GM18519 (cell line): ENCODE data around the gene BTN2A1.
"Not testable (repeated sequence)": the region's sequence is repeated elsewhere in the genome, so short reads cannot be mapped to it uniquely, and the experiment has no call there.

ENCODE experiments used
- ATAC-seq: cut with Tn5 transposase; IDR thresholded peaks from one replicate; pipeline ENCODE4 v1.9.1; 2021; ENCODE audit warnings: mild to moderate bottlenecking, moderate library complexity; ENCODE audit not compliant: unreplicated experiment, low FRiP score

The BTN2A1 gene

DNA sequence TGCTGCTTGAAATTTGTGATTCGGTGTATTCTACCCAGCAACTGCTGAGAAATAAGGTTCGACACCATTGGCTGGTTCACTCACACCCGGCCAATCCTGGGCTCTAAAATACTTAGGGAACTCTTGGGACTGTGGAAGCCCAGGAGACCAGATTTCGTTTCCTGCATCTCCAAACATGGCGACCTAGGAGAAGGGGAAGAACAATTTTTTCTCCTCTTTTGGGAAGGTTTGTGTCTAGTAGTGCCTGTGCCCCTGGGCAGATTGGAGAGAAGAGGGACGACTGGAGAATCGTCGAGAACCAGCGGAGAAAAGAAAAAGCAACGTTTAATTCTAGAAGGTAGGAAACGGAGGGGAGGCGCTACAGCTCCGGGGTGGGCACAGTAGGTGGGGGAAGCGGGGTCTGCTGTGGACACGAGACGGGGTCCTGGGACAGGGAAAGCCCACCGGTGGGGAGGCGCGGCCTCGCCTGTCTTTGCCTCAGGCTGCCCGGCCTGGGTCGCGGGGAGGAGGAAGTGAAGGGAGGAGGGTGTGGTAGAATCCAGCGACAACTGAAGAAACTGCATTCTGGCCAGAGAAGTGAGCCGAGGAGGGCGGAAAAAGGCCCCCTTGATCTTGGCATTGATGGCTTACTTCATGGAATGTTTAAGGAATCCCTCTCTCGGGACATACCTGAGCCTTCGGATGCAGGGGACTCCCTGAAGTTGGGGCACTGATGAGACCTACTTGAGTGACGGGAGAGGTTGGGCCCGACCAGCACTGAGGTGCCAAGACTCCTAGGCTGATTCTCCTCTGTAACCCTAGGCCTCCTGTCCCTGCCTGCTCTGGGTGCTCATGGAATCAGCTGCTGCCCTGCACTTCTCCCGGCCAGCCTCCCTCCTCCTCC is at the start of gene BTN2A1:
Gene BTN2A1 (plus strand): TSS at position 150 of the 883 bp plus-strand sequence. CDS start 682 bp downstream, at position 832.
- ATAC-seq: peak; percentile 76

DNA sequence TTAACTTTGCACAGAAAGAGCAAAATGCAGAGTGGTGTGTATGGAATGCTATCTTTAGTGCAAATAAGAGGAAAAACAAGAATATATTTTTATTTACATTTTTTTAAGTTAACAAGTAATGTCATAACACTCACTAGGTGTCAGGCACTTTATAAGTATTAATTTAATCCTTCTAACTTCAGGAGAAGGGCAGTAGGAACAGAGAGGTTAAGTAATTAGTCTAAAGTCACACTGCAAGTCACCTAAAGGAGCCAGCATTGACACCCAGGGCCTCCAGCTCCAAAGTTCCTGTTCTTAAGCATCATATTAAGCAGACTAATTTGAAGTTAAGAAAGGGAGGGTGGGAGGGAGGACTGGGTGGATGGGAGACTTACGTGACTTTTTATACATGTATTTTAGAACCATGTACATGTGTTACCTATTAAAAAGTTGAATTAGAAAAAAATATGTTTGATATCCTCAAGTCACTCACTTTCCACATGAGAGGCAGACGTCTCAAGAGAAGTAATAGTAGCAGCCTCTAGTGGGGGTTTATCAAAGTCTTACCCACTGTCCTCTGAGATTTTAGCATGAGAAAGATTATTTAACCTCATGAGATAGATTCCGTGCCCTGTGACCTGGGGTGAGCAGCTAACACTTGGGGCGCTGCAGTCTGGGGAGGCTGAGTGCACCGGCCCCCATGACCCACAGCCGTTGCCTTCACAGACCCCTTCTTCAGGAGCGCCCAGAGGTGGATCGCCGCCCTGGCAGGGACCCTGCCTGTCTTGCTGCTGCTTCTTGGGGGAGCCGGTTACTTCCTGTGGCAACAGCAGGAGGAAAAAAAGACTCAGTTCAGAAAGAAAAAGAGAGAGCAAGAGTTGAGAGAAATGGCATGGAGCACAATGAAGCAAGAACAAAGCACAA is 48.7 kb upstream of the BTN2A1 start:
- no peak for ATAC-seq

DNA sequence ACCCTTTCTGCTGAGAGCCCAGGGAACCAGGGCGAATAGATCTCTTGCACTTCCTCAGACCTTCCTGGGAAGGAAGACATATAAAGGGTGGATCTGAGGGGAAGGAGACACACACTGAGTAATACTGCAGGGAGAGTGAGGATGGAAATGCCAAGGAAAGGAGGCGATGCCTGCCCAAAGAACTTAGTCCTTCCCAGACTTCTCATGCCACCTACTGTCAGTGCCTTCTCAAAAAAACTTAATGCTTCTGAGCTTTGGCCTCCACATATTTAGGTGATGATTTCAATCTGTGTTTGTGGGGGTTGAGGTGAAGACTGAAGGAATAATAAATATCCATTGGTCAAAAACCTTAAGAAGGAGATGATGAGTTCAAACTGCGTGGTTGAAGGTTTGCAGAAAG is 46.0 kb upstream of the BTN2A1 start:
- ATAC-seq: no peak

DNA sequence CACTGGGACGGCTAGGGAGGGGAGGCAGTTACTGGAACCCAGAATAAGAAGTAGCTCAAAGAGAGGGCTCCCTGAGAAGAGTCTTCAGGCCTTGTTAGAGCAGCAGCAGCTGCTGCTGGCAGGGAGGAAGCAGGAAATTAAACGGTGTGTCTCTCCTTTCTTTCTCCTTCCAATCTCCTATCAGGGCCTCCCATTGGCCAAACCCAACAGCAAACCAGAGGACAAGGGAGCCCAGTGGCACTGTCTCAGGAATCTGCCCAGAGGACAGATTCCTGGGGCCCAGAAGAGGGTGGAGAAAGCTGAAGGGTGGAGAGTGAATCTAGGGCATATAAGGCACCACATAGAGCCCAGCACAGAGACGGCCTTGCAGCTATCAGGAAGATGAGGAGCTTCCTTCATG is 45.5 kb upstream of the BTN2A1 start:
- ATAC-seq: no peak

DNA sequence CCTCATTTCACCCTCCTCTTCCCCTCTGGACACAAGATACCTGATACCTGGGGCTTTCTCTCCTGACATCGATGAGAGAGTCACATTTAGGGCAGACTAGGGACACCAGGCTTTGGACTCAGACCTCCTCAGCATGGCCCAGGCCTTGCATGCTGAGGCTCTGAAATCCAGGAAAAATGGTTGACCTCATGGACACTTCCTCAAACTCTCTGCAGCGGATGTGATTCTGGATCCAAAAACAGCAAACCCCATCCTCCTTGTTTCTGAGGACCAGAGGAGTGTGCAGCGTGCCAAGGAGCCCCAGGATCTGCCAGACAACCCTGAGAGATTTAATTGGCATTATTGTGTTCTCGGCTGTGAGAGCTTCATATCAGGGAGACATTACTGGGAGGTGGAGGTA is 44.8 kb upstream of the BTN2A1 start:
- no peak for ATAC-seq

DNA sequence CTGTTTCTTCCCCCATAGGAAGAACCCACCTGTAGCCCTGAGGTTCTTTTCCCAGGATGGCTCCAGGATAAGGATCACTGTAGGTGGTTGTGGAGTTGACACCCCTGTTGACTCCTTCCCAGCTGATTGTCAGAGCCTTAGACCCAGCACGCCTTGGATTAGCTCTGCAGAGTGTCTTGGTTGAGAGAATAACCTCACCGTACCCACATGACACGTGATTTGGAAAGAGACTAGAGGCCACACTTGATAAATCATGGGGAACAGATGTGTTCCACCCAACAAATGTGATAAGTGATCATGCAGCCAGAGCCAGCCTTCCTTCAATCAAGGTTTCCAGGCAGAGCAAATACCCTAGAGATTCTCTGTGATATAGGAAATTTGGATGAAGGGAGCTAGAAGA is 43.5 kb upstream of the BTN2A1 start:
- no peak for ATAC-seq

DNA sequence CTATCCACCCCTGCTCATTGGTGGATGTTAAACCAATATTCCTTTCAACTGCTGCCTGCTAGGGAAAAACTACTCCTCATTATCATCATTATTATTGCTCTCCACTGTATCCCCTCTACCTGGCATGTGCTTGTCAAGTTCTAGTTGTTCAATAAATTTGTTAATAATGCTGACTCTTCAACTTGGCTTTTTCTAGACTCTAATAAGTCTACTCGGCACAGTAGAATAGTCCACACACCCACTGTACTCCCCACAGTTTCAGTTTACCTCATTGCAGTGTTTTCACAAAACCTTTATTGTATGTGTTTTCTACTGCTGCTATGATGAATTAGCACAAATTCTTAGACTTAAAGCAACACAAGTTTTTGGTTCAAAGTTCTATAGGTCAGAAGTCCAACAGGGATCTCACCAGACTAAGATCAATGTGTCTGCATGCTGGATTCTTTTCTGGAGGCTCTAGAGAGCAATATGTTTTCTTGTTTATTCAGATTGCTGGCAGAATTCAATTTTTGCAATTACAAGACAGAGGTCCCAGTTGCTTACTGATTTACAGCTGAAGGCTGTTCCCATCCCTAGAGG is 42.6 kb upstream of the BTN2A1 start:
- no peak for ATAC-seq

DNA sequence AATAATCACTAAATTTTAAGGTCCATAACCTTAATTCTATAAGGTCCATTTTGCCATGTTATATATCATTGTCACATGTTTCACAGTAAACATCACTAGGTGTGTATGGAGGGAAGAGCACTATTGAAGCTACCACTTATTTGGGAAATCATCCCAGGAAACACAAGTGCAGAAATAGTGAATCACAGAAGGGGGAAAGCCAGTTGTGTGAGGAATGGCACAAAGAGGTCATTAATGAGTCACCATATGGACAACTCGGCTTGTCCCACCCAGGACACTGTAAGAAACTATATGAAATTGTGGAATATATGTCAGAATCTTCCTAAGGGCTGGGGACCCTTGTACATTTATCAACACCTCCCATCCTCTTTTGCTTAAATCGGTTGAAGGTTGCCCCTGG is 42.0 kb upstream of the BTN2A1 start:
- no peak for ATAC-seq

DNA sequence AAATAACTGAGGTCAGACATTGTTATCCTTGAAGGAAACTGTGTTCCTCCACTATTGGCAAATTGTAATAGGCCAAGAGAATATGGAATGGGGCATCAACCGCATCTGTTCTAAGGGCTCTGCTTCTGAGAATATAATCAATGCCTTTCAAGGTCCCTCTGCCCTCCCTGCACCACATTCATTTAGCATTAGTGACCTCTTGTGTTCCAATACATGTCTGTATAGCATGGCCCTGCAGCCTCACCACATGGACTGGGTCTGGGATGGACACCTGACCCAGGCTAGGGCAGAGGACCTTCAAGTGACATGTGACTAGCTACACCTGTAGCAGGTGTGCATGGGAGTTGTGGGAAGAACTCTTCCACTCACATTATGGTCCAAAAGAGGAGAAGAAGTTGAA is 41.5 kb upstream of the BTN2A1 start:
- no peak for ATAC-seq

DNA sequence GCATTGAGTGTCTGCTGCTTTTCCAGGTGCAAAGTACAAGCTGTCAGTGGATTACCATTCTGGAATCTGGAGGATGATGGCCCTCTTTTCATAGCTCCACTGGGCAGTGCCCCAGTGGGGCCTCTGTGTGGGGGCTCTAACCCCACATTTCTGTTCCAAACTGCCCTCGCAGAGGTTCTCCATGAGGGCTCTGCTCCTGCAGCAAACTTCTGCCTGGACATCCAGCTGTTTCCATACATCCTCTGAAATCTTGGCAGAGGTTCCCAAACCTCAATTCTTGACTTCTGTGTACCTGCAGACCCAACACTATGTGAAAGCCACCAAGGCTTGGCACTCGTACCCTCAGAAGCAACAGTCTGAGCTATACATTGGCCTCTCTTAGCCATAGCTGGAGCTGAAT is 39.7 kb upstream of the BTN2A1 start:
- ATAC-seq: not testable (repeated sequence)

DNA sequence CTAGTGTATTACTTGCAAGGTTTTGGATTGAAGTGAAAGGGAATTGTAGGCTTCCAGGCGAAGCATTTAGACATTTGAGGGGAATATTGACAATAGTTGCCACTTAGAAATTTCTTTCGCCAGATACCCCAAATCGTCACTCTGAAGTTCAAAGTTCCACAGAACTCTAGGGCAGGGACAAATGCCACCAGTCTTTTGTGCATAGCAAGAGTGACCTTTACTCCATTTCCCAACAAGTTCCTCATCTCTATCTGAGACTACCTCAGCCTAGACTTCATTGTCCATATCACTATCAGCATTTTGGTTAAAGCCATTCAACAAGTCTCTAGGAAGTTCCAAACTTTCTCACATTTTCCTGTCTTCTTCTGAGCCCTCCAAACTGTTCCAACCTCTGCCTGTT is 39.0 kb upstream of the BTN2A1 start:
- ATAC-seq: not testable (repeated sequence)

DNA sequence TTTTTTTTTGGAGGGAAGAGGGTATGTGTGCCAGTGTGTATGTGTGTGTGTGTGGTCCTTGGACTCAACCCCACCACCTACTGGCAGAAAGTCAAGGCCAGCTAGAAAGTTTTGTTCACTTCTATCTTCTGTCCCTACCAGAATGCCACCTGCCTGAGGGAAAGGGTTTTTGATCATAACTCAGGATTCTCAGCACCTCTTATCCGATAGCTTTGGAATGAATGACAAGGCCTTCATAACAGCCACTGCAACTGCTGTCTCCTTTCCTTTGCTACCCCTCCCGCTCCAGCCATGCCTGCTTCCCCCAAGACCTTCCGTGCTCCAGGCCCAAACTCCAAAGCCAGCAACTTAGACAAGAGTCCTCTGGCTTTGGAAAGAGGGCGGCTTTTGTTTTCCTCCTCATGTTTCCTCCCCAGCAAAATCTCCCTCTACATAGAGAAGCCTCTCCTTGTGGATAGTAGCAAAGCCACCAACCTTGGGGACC is 37.0 kb upstream of the BTN2A1 start:
- no peak for ATAC-seq

DNA sequence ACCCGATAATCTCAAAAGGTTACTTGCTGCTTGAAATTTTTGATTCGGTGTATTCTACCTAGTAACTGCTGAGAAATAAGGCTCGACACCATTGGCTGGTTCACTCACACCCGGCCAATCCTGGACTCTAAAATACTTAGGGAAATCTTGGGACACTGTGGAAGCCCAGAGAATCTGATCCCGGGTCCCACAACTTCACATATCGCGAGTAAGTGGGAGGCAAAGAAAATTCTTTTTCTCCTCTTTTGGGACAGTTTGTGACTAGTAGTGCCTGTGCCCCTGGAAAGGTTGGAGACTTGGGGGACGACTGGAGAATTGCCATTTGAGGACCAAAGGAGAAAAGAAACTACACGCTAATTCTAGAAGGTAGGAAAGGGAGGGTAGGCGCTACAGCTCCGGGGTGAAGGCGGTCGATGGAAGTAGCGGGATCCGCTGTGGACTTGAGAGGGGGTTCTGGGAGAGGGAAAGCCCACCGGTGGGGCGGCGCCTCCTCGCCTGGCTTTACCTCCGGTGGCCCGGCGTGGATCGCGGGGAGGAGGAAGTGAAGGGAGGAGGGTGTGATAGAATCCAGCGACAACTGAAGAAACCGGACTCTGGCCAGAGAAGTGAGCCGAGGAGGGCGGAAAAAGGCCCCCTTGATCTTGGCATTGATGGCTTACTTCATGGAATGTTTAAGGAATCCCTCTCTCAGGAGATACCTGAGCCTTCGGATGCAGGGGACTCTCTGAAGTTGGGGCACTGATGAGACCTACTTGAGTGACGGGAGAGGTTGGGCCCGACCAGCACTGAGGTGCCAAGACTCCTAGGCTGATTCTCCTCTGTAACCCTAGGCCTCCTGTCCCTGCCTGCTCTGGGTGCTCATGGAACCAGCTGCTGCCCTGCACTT is 36.3 kb upstream of the BTN2A1 start:
- ATAC-seq: peak; percentile 76

DNA sequence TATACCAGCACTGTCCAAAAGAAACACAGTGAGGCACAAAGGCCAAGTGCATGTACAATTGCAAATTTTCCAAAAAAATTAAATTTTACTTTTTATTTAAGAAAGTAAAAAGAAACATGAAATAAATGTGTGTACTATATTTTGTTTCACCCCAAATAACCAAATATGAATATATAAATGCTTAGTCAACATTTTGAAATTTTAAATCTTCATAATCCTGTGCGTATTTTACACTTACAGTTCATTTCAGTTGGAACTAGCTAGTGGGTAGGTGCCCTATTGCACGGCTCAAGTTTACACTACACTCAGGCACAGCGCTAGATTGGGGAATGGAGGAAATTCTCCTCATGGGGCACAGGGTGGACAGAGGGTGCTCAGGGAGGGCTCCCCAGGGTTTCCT is 35.4 kb upstream of the BTN2A1 start:
- no peak for ATAC-seq

DNA sequence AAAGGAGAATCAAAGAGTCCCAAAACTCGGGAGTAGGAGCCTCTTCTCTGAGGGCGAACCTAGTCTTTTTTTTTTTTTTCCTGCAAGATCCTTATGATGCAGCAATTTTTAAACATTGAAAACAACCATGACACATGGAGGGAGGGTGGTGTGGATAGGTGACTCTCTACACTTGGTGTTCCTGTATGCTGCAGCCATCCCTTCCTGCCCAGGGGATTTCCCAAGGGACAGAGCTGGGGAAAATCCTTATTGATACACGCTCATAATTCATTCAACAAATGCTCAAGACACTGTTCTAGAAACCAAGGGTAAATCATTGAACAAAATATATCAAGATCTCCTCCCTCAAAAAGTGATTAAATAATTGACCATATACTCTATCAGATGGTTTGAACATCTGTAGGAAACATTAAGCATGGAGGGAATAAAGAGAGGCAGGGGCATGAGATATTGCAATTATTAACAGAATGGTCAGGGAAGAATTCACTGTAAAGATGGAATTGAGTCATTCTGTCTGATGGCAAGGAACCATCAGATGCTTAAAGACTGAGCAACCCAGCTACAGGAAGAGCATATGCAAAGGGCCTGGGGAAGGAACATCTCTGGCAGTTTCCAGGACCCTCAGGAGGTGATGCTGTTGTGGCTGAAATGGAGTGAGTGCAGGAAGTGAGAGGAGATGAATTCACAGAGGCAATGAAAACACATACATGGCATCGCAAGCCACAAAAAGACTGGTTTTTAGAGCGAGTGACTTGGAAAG is 30.9 kb upstream of the BTN2A1 start:
- no peak for ATAC-seq

DNA sequence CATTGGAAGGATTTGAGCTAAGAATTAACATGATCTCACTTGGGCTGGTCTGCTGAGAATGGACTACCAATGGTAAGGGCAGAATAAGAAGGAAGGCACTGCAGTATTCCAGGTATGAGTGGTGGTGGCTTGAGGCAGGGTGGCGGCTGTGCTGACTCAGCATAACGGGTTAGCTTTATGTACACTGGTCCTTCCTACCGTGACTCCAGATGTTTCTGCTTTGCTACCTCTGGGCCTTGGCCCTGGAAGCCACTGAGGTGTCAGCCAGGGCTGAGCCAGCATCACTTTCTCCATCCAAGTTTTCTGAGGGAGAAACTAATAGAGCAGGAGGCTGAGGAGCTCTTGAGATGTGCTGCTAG is 30.3 kb upstream of the BTN2A1 start:
- no peak for ATAC-seq

DNA sequence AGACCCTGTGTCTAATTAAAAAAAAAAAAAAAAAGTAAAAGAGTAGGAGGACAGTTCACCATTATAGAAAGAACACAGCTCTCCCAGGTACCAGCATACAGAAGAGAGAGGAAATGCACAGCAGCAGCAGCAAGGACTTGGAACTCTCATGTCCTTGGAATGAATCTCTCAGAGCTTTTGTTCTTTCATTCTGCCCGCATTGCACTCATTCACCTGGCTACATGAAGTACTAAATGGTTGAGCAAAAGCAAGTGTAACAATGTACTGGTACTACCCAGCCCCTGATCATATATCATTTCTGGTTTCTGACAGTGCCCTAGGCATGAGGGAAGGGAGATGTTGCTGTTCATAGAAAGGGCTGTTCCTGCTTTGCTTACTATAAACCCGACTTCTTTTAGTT is 29.5 kb upstream of the BTN2A1 start:
- ATAC-seq: no peak

DNA sequence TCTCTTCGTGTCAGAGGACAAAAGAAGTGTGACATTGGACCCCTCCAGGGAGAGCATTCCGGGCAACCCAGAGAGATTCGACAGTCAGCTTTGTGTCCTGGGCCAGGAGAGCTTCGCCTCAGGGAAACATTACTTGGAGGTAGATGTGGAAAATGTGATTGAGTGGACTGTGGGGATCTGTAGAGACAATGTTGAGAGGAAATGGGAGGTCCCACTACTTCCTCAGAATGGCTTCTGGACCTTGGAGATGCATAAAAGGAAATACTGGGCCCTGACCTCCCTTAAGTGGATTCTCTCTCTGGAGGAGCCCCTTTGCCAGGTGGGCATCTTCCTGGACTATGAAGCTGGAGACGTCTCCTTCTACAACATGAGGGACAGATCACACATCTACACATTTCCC is 27.0 kb upstream of the BTN2A1 start:
- ATAC-seq: no peak
